GM19467 (cell line): ENCODE results near the gene PDGFB.

Experiments
- ATAC-seq: cut with Tn5 transposase; IDR thresholded peaks from one replicate; pipeline ENCODE4 v1.9.1; 2021; ENCODE audit warnings: mild to moderate bottlenecking, moderate library complexity; ENCODE audit not compliant: unreplicated experiment

The PDGFB gene

DNA sequence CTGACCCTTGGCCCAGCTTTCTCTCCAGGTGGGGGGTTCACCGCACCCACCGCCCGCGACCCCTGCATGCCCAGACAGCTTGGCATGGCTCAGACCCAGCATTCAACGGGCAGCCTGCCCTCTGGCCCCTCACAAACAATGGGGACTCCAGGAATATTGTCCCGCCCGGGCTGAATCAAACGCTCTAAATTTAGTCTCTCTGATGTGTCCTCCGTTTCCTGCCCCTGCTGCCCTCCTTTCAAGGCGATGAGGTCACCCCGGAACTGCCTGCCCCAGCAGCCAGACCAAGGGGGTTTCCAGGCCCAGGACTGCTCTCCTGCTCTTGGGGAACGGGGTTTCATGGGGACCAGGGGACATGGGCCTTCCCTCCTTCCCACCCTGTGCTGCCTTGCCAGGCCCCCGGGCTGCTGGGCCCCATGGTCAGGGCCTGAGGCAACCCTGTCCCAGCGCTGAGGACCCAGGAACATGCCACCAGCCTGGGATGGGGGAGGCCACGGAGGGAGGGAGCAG, 10.1 kb upstream of the PDGFB start:
- ATAC-seq = no peak

DNA sequence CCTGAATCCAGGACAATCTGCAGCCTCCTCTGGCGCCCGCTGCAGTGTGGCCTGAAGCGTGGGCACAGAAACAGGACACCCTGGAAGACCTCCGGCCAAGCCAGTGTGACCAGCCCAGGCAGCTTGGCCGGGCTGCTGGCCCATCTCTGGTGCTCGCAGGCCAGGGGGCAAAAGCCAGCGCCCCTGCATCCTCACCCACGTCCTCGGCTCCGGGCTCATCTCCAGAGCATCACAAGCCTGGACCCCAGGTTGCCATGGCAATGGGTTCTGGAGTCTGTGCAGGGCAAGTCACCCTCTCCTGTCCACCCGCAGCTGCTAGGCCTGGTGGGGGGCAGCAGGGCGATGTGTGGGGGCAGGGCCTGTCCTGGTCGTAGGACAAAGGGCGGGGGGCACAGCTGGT, 9.3 kb upstream of the PDGFB start:
- no peak for ATAC-seq

DNA sequence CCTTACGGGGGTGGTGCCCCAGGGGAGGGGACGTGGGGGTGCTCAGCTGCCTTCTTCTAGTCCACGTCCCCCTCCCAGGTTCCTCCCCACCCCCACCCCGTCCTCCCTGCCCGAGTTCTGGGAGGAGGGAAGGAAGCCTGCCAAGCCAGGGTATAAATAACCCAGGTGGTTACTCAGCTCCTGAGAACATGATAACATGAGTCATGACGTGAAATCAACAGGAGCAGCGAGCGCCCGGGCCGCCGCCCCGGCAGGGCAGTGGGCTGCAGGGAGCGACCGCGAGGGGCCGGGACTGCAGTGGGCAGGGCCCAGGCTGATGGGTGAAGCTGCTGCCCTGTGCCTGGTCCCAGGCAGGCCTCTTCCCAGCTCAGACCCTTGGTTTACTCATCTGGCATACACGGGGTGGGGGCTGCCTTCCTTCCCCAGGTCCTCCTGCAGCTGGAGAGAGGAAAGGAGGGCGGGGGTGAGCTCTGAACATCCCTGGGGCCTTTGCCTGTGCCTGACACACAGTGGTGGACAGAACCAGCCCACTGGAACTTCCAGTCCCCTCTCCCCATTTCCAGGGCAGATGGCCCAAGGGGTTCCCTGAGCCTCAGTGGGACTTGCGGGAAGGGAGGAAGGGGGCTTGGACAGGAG, 8.8 kb upstream of the PDGFB start:
- ATAC-seq = no peak

DNA sequence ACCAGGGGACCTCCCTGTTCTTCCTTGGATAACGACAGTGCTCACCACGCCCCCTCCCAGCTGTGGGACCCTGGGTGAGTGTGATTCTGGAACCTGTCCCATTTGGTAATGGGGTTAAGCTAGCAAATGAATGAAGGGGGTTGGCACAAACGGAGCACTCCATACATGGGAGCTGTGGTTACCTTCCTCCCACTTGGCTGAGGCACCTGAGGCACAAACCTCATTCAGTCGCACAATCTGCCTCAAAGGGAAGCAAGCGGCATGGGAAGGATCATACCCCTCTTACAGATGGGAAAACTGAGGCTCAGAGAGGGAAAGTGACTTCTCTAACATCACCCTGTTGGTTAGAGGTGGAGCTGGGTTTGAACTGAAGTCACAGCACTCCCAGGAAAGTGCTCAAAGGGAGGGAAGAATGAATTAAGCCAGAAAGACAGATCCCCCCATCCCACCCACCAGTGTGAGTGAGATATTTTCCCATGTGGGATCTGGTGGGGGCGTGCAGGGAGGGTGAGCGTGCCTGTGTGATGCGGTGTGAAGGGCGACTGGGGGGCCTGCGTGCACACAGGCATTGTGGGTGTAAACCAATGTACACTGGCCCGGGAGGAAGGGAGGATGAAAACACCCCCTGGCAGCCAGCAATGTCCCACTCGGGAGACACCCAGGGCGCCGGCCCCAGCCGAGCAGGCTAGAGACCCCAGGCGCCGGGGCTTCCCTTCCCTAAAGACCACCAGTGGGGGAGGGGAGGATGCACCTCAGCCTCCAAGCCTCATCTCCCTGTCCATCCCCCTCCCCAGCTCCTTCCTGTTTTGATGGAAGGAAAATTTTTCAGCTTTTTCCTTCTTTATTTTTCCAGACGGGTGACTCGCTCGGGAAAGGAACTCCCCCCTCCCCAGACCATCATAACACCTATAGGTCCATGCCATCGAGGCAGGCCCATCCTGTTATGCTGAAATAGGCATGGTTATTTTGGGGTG, 8.0 kb upstream of the PDGFB start:
- ATAC-seq = no peak

DNA sequence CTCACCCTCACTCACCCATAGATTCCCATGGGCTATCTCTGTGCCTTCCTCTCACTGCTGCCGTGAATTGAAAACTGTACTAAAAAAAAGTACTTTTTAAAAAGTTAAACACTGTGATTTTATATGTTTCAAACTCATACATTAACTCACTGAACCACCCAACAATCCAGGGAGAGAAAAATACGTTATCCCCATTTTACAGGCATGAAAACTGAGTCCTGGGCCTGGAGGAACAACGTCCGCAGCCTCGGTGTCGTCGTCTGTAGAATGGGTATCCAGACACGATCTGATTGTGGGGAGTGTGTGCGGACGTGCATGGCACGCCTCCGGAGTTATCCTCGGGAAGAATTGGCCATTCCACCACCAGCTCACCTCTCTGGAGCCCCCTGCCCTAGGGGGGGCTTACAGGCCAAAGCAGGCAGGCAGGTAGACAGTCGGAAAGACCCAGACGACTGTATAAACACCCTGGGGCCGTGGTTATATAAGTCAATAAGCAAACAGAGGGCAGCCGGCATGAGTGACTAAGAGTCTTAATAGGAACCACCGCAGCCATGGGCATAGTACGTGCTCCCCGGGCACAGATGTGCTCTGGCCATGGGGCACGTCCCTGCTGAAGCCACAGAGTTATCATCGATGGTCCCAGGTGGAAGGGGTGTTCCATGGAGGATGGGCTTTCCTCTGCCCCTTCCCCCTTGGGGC, 7.1 kb upstream of the PDGFB start:
- no peak for ATAC-seq

DNA sequence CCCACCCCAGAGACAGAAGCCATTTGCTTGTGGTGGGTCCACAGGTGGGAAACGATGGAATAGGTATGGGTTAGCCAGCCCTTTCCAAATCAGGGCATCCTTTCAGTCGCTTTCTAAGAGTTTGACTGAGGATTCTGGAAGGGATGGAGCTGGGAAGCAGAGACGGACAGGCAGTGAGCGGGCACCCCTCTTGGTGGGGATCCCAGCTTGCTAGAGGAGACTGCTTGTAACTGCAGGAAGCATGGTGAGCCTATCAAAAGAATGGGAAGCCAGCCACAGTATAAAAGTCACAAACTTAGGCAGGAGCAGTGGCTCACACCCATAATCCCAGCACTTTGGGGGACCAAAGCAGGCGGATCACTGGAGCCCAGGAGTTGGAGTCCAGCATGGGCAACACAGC, 6.1 kb upstream of the PDGFB start:
- no peak for ATAC-seq

DNA sequence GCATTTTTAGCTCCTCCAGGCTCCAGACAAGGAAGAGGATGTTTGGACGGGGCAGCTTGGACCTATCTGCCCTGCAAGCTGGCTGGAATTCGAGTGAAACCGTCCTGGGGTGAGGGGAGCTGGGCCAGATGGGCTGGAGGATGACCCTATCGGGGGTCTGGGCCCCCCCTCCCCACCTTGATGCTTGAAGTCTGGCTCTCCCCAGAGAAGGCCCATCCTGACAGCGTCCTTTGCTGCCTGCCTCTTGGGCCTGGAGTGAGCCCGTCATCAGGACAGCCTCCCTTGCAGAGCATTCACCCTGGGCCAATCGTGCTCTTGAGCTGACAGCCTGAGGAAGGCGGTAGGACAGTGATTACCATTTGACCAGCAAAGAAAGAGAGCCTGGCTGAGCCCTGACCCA, 5.3 kb upstream of the PDGFB start:
- no peak for ATAC-seq

DNA sequence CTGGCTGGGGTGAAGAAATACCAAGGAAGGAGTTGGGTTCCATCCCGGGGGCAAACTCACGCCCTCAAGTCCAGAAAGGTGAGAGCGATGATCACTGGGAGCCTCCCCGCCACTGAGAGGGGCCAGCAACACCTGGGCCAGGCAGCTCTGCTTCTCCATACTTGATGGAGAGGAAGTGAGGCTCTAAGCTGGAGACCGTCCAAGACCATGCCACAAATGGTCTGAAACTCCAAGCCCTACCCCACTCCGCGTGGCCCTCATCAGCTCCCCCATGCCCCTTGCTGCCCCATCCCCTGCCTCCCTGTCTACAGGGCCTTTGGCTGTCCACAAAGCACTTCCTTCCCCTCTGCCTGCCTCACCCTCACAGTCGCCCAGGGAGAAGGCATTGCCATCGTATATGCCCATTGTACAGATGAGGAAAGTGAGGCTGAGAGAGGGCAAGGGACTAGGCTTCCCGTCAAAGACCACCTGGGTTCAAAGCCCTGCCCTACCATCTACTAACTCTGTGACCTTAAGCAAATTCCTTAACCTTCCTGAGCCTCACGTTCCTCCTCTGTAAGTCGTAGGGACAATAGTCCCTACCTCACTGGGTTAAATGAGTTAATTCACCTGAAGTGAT, 4.4 kb upstream of the PDGFB start:
- ATAC-seq = no peak

DNA sequence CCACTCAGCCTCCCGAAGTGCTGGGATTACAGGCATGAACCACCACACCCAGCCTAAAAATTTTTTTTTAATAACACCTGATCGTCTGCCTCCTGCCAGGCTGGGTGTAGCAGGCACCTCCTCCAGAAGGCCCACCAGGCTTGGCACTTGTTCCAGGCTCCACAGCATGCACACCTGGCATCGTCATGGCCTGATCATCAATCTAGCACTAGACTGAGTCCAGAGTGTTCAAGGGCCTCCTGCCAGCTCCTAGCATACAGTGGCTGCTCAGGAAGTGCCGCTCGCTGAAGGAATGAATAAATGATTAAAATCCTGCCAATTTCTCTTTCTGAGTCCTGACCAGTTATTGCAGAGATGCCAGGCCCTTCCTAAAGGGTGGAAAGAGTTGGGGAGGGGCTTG, 3.5 kb upstream of the PDGFB start:
- no peak for ATAC-seq

DNA sequence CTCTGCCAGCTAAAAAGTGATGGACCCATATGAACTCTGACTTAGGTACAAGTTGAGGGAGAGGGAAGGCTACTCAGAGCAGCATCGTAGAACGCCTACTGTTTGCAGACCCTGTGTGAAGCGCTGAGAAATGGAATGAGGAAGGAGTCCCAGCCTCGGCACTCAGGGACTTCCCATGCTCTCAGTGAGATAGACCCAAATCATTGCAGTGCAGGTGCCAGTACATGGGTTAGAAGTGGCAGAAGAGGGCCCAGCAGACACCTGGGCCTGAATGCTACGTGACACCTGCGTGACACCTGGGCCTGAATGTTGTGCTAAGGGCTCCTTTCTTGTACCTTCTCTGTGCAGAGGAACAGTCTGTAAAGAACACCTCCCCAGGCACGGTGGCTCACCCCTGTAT, 2.6 kb upstream of the PDGFB start:
- ATAC-seq = no peak

DNA sequence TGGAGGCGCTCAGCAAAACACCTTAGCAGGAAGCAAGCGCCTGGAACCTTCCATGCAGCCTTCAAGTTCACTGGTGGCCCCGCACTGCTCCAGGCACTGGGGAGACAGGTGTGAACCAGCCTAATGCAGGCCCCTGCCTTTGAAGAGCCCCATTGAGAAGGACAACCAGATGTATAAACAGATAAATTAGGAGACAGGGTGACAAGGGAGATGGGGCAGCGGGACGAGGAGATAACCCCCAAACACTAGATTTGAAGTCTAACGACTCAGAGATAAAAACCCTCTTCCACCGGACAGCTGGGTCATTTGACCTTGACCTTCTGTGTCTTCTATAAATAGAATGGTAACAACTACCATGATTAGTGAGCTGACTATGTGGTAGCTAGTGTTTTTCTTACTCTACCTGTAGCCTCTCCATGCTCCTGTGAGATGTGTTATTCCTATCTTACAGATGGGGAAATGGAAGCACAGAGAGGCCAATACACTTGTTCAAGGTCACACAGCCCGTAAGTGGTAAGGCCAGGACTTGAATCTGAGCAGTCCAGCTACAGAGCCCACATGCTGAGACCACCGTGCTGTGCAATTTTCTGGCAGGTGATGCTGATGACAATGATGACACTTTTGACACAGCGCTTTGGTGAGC, 2.0 kb upstream of the PDGFB start:
- ATAC-seq = no peak

DNA sequence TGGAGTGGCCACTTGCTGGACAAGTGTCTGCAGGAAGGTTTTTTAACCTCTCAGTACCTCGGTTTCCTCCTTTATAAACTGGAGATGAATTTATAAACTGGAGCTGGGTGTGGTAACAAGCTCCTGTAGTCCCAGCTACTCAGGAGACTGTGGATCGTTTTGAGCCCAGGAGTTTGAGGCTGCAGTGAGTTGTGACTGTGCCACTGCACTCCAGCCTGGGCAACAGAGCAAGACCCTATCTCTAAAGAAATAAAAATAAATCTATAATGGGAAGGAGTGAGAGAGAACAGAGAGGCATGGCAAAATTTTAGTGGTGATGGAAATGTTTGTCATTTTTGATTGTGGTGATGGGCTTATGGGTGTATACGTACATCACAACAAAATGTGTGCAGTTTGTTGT, 1.4 kb upstream of the PDGFB start:
- ATAC-seq = no peak

DNA sequence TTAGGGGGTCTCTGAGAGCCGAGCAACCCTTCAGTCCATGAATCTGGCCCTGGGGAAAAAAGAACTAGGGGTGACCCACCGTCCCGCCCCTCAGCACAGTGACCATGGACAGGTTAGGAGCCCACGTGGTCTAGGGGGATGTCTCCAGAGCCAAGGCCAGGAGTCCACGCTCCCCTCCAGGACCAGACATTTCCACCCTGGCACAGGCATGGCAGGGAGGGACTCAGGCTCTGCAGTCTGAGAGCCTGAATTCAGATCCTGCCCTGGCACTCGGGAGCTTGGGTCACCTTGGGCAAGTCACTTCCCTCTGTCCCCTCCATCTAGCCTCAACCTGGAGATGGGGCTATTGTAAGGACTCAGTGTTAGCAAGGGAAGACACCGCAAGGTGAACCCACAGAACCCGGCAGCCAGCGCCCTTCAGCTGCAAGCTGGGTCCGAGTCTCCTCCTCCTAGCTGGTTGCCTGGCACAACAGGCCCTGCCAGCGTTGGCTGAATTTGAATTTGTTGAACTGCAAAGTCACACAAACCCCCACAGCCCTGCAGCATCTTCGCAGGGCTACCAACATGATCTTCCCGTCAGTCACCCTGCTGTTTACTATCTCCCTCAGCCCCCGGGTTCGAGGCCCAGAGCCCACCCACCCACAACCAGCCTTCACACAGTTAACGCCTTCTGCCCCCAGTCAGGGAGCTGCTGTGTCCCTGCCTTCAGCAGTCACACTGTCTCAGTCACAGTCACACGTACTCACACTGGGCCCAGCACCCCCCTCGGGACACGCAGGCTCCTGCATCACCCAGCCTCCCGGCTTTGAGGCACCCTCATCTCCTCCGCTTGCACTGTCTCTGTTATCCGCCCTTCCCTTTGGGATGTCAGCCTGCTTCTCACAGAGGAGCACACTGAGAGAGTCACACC, 603 bp upstream of the PDGFB start:
- ATAC-seq = no peak

DNA sequence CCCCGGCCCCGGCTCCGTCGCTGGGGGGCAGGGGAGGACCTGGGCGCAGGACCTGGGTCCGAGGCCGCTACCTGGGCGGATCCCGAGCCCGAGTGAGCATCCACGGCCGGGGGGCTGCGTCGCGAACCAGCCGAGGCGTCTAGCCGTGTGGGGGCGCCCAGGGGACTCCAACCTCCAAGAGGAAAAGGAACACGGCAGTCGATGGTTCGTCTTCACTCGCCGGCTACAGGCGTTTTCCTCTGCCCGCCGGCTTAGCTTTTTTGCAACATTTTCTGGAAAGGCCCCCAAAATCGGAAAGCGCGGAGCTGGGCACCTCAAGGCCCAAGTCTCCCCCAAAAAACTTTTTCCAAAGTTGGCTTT, 666 bp downstream of the PDGFB start:
- no peak for ATAC-seq

DNA sequence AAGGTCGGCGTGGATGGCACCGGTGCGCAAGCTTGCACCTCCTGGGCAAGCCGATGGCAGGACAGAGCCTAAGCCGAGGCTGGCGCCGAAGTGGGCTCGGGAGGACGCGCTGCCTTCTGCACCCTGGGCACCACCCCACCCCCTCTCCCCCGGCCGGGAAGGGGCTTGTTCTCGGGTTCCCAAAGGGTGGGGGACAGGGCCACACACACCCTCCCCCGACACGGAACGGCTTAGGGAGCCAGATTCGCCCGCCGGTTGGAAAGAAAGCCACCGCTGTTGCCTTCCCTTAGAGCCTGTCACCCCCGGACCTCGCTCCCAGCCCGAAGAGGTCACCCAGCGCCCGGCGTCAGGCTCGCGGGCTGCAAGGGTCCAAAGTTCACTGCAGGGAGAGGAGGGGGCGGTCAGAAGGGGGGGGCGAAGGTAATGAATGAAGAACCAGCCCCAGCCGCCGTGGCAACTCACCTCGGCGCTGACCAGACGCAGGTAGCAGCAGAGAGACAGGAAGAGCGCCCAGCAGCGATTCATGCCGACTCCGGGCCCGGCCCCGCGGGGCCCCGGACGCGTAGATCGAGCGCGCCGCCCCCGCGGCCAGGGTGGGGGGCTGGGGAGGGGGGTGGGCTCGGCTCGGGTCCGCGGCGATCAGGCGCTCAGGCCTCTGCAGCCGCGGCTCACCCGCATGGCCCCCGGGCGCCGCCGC, 1.2 kb downstream of the PDGFB start:
- no peak for ATAC-seq

DNA sequence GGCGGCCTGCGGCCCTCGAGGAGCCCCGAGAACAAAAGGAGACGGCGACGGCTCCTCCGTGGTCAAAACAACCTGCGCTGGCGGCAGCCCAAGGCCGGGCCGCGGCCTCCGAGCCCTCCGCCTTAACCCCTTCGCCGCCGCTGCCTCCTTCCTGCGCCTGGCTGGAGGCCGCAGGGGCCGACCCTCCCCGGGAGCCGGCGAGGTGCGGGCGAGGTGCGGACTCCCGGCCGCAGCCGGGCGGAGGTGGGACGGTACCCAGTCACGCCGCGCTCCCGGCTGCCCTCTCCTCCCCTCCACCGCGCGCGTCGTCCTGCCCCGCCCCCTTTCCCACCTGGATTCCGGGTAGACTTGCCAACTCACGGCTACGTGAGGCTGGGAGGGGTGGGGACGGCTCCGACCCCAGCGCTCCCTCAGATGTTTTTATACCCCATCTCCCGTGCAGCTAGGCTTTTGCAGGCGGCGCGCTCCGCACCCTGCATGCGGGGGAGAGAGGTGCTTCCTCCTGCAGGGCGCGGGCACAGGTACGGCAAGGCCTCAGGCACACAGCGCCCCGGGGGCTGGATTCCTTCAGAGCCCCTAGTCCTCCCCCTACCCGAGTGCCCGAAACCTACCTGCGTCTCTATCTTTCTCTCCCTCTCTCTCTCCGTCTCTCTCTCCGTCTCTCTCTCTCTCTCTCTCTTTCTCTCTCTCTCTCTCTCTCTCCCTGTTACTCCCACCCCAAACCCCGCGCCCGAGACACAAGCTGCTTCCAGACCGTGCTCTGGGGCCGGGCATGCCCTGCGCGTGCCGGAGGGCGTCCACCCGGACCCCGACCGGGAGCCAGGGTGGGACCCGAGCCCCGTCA, 2.0 kb downstream of the PDGFB start:
- ATAC-seq = no peak

DNA sequence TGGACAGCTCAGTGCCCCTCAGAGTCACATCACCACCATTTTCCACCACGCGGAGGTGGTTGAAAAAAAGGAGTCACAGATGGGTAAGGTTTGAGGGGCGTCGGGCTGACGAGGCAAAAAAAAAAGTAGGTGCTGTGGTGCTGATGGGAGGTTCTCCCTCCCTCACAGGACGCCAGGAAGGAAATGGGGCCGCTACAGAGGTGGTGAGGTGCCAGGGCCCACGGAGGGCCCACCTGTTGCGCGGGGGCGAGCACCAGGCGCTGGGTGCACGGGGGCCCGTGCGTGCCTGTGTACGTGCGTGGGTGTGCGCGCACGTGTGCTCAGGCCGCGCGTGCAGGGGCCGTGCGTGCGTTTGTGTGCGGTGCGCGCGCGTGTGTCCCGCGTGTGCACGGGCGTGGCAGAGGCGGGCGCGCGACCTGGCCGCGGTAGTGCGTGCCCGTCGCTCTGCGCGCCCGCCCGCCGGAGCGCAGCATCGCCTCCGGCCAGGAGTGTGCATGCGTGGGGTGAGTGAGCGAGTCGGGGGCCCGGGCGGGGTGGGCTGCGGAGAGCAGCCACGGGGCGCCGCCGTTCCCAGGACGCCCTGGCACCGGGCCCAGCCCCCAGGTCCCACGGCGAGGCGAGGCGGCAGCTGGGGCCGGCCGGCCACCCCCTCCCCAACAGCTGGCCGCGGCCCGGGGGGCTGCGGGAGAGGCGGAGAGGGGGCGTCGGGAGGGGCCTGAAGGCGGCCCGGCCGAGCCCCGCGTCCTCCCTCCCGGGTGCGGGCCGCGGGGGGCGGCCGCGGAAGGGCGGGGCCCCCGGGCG, 2.8 kb downstream of the PDGFB start:
- no peak for ATAC-seq
